H1 (cell line): ENCODE results near the gene KDM8. TPM values are rescaled to one million over a fixed set of nuclear protein-coding genes. Genes with fewer than 3 reads are reported as not detected.

Experiments
- CTCF ChIA-PET: fragments of 300-600 bp; sonication (Branson Sonifier 250); formaldehyde crosslinking; loops from one replicate; lab custom pipeline; 2021; ENCODE audit not compliant: partially characterized antibody; lab: Charles Lee
- POLR2A ChIA-PET: fragments of 300-600 bp; sonication (Branson Sonifier 250); formaldehyde crosslinking; loops from one replicate; lab custom pipeline; 2021; ENCODE audit warnings: inconsistent platforms; ENCODE audit not compliant: partially characterized antibody; lab: Charles Lee
- DNase-seq, 2 experiments: peaks; one replicate each; pipeline versions ENCODE4 v3.0.0 to v3.0.0-alpha.2; 2010 to 2022; ENCODE audit warnings: low spot score in 2 of 2, low read depth in 1 of 2, mixed read lengths in 1 of 2
- FAIRE-seq: peaks from 2 replicates; lab custom pipeline; 2011; peaks lifted over from hg19 to GRCh38; lab: Jason Lieb, UNC
- H2AFZ ChIP-seq: 2 replicates; pipeline ENCODE4 v1.8.1; 2012; ENCODE audit warnings: low read length, inconsistent platforms
- H2AK5ac ChIP-seq: 2 replicates; pipeline ENCODE4 v1.6.1; 2013; ENCODE audit warnings: low read depth, low read length
- H2BK120ac ChIP-seq: replicated peaks from 2 replicates; pipeline ENCODE3; 2013; ENCODE audit warnings: low read depth, low read length, inconsistent platforms
- H2BK12ac ChIP-seq: 2 replicates; pipeline ENCODE4 v1.6.1; 2013; ENCODE audit warnings: low read depth, low read length
- H2BK15ac ChIP-seq: 2 replicates; pipeline ENCODE4 v1.6.1; 2013; ENCODE audit warnings: low read length
- H2BK20ac ChIP-seq: 2 replicates; pipeline ENCODE4 v1.6.1; 2013; ENCODE audit warnings: low read length
- H2BK5ac ChIP-seq: 2 replicates; pipeline ENCODE4 v1.6.1; 2013; ENCODE audit warnings: low read depth, low read length
- H3K14ac ChIP-seq: 2 replicates; pipeline ENCODE4 v1.6.1; 2013; ENCODE audit warnings: inconsistent platforms; ENCODE audit not compliant: insufficient read length
- H3K18ac ChIP-seq: 2 replicates; pipeline ENCODE4 v1.6.1; 2013; ENCODE audit warnings: low read length; ENCODE audit errors: extremely low read depth
- H3K23ac ChIP-seq: 2 replicates; pipeline ENCODE4 v1.6.1; 2013; ENCODE audit warnings: inconsistent platforms; ENCODE audit not compliant: insufficient read length
- H3K23me2 ChIP-seq: 2 replicates; pipeline ENCODE4 v1.6.1; 2013; ENCODE audit warnings: low read depth, low read length
- H3K27ac ChIP-seq: 2 replicates; pipeline ENCODE4 v1.6.1; 2011; ENCODE audit warnings: low read depth, low read length, inconsistent platforms
- H3K27me3 ChIP-seq, 4 experiments: replicated peaks in 1 of 4; 1 replicate in 1 of 4; 2 replicates in 3 of 4; pipeline versions ENCODE4 v1.6.1 to v1.8.1; 2011 to 2013; ENCODE audit warnings: low read length in 3 of 4, mild to moderate bottlenecking in 3 of 4, inconsistent platforms in 2 of 4, mixed read lengths in 2 of 4, moderate library complexity in 1 of 4; ENCODE audit not compliant: control insufficient read depth in 3 of 4, insufficient read depth in 3 of 4; ENCODE audit errors: extremely low read depth in 1 of 4
- H3K36me3 ChIP-seq, 4 experiments: 2 replicates each; pipeline versions ENCODE4 v1.6.1 to v1.8.1; 2011 to 2013; ENCODE audit warnings: mild to moderate bottlenecking in 4 of 4, low read length in 3 of 4, moderate library complexity in 2 of 4, control low read depth in 1 of 4, inconsistent platforms in 1 of 4; ENCODE audit not compliant: insufficient read depth in 4 of 4, control insufficient read depth in 2 of 4
- H3K4ac ChIP-seq: replicated peaks from 2 replicates; pipeline ENCODE3; 2013; ENCODE audit warnings: low read length, low read depth, mixed read lengths, inconsistent platforms; ENCODE audit not compliant: insufficient read length
- H3K4me1 ChIP-seq, 4 experiments: replicated peaks in 1 of 4; 1 replicate in 1 of 4; 2 replicates in 3 of 4; pipeline versions ENCODE4 v1.6.1 to v1.8.1; 2011 to 2013; ENCODE audit warnings: low read length in 3 of 4, inconsistent platforms in 2 of 4, mixed read lengths in 1 of 4; ENCODE audit not compliant: insufficient read depth in 4 of 4, control insufficient read depth in 3 of 4
- H3K4me2 ChIP-seq, 2 experiments: 2 replicates each; pipeline versions ENCODE4 v1.6.1 to v1.8.1; 2011 to 2013; ENCODE audit warnings: low read depth in 2 of 2, low read length in 2 of 2, control low read depth in 1 of 2, inconsistent platforms in 1 of 2, mild to moderate bottlenecking in 1 of 2; ENCODE audit not compliant: insufficient read depth in 1 of 2
- H3K4me3 ChIP-seq, 4 experiments: fragments of 200-600, 300-600 bp in 1 of 4; sonication (generic), shearing (Covaris generic), sonication (Bioruptor Twin) in 1 of 4; 2 replicates each; pipeline versions ENCODE4 v1.5.1 to v1.8.1; 2011 to 2016; ENCODE audit warnings: low read length in 4 of 4, low read depth in 3 of 4, control low read depth in 2 of 4, inconsistent platforms in 2 of 4, mild to moderate bottlenecking in 2 of 4, mixed read lengths in 1 of 4, moderate library complexity in 1 of 4; ENCODE audit not compliant: insufficient read depth in 2 of 4; ENCODE audit errors: extremely low read depth in 1 of 4
- H3K56ac ChIP-seq: replicated peaks from 2 replicates; pipeline ENCODE3; 2013; ENCODE audit warnings: low read depth, mild to moderate bottlenecking, mixed read lengths, low read length, inconsistent platforms; ENCODE audit not compliant: insufficient read length
- H3K79me1 ChIP-seq: 2 replicates; pipeline ENCODE4 v1.6.1; 2013; ENCODE audit warnings: low read depth, low read length, control low read depth
- H3K79me2 ChIP-seq, 2 experiments: 2 replicates each; pipeline versions ENCODE4 v1.6.1 to v1.8.1; 2012 to 2013; ENCODE audit warnings: low read length in 2 of 2, mild to moderate bottlenecking in 2 of 2, inconsistent platforms in 1 of 2; ENCODE audit not compliant: insufficient read depth in 2 of 2, control insufficient read depth in 1 of 2
- H3K9ac ChIP-seq, 4 experiments: replicated peaks in 1 of 4; 1 replicate in 1 of 4; 2 replicates in 3 of 4; pipeline versions ENCODE4 v1.6.1 to v1.8.1; 2011 to 2013; ENCODE audit warnings: low read depth in 3 of 4, low read length in 3 of 4, control low read depth in 2 of 4, mild to moderate bottlenecking in 2 of 4, moderate library complexity in 2 of 4, inconsistent platforms in 1 of 4; ENCODE audit errors: extremely low read depth in 1 of 4
- H3K9me3 ChIP-seq, 2 experiments: 2 replicates each; pipeline versions ENCODE4 v1.6.1 to v1.8.1; 2012 to 2013; ENCODE audit warnings: mild to moderate bottlenecking in 2 of 2, moderate library complexity in 2 of 2, control low read depth in 1 of 2, inconsistent platforms in 1 of 2, low read depth in 1 of 2, low read length in 1 of 2, mixed read lengths in 1 of 2; ENCODE audit not compliant: insufficient read depth in 2 of 2
- H4K20me1 ChIP-seq, 2 experiments: replicated peaks in 1 of 2; 2 replicates each; pipeline versions ENCODE3 to v1.8.1; 2011 to 2013; ENCODE audit warnings: inconsistent platforms in 2 of 2, low read length in 2 of 2, mild to moderate bottlenecking in 1 of 2; ENCODE audit not compliant: insufficient read depth in 2 of 2, control insufficient read depth in 1 of 2
- H4K5ac ChIP-seq: 2 replicates; pipeline ENCODE4 v1.6.1; 2013; ENCODE audit warnings: low read length, low read depth, mixed read lengths, inconsistent platforms; ENCODE audit not compliant: insufficient read length
- H4K8ac ChIP-seq: 2 replicates; pipeline ENCODE4 v1.8.0; 2013; ENCODE audit warnings: mild to moderate bottlenecking, moderate library complexity, low read length, inconsistent platforms; ENCODE audit not compliant: insufficient read depth; ENCODE audit errors: extremely low read depth
- H4K91ac ChIP-seq: replicated peaks from 2 replicates; pipeline ENCODE3; 2013; ENCODE audit warnings: low read length, mixed read lengths, inconsistent platforms; ENCODE audit not compliant: insufficient read length
- CBX8 ChIP-seq: fragments of 300-800, 300-1000 bp; sonication (generic); IDR thresholded peaks from 2 replicates; pipeline ENCODE4 v1.7.1; 2016; ENCODE audit warnings: low read depth, low read length, borderline replicate concordance
- HDAC6 ChIP-seq: IDR thresholded peaks from one replicate; pipeline ENCODE4 v1.7.1; 2012; ENCODE audit warnings: low read depth, mild to moderate bottlenecking, inconsistent platforms, low read length, moderate library complexity
- JUND ChIP-seq: IDR thresholded peaks from 2 replicates; pipeline ENCODE4 v1.6.1; 2011; ENCODE audit warnings: mild to moderate bottlenecking, improper control_type of control experiment, low read length
- KDM5A ChIP-seq: fragments of 200-600 bp; IDR thresholded peaks from 2 replicates; pipeline ENCODE4 v1.7.1; 2012; ENCODE audit warnings: mild to moderate bottlenecking, low read length, inconsistent platforms, mixed read lengths
- MAFK ChIP-seq: IDR thresholded peaks from 2 replicates; pipeline ENCODE4 v1.6.1; 2012; ENCODE audit warnings: low read depth, mild to moderate bottlenecking, improper control_type of control experiment, low read length
- PHF8 ChIP-seq: fragments of 200-600 bp; sonication (generic); conservative IDR thresholded peaks from 2 replicates; pipeline ENCODE4 v1.7.1; 2012; ENCODE audit warnings: low read depth, mild to moderate bottlenecking, inconsistent platforms, low read length, moderate library complexity
- TAF1 ChIP-seq: IDR thresholded peaks from 2 replicates; pipeline ENCODE4 v1.6.1; 2011; ENCODE audit warnings: mild to moderate bottlenecking, low read depth, low read length
- TEAD4 ChIP-seq: IDR thresholded peaks from 2 replicates; pipeline ENCODE4 v1.6.1; 2012; ENCODE audit warnings: low read depth, low read length, inconsistent platforms, mixed read lengths
- ZNF274 ChIP-seq: IDR thresholded peaks from 2 replicates; pipeline ENCODE4 v1.7.0; 2012; ENCODE audit warnings: low read length, borderline replicate concordance; ENCODE audit errors: extremely low read depth
- WGBS, 2 experiments: shearing (Covaris generic) in 1 of 2; methylation state at CpG; one replicate each; pipeline versions ENCODE4 v1.1.6 to v1.1.7; 2013 to 2015; ENCODE audit warnings: low lambda C conversion rate in 2 of 2, mixed read lengths in 2 of 2, inconsistent platforms in 1 of 2, low coverage in 1 of 2, missing lambda C conversion rate in 1 of 2; ENCODE audit not compliant: insufficient replicate concordance in 2 of 2, insufficient coverage in 1 of 2, insufficient read length in 1 of 2; ENCODE audit errors: extremely low coverage in 1 of 2, missing lambda C conversion rate in 1 of 2; 5-methylcytosine and 5-hydroxymethylcytosine counted together
- polyA plus RNA-seq, 7 experiments: library from polyadenylated mRNA; depleted of rRNA in 3 of 7; stranded (reverse) in 5 of 7; unstranded in 2 of 7; fragments of >200 nt in 5 of 7; fragments of 200-250 nt in 2 of 7; gene quantifications; 1 replicate in 5 of 7; 2 replicates in 1 of 7; 4 replicates in 1 of 7; pipeline versions ENCODE4 v1.2.1 to v1.2.3, GENCODE V29; 2011 to 2013; ENCODE audit warnings: missing spikeins in 2 of 7, mixed read lengths in 2 of 7
- total RNA-seq: library from RNA; stranded (reverse); fragmentation: NEBNext Ultra II Directional; extraction: Animal tissue kit (Norgen Biotek cat#: 25700); gene quantifications from 2 replicates; pipeline ENCODE4 v1.2.1, GENCODE V29; 2021

Gene KDM8
- total and polyA plus RNA-seq, 2 of the 8 experiments (the other 6 are each of a cell fraction or from before 2014, with no cell fraction given) = 10.3 to 12.8 TPM

GRCh38 chr16:27237219-27238015 lies 34.1 kb downstream of the KDM8 start:
- no peak overlapping the region for H3K27ac ChIP-seq
- DNase-seq = no peak
- H3K36me3 ChIP-seq = 0 out of 8 replicates have a peak, but pooled peaks cover 0 to 3% (median 0%) of the 10 kb centered on the region in 4 experiments
- H2BK5ac ChIP-seq = no peak overlapping the region
- H3K4ac ChIP-seq = peak overlapping the region; percentile 44
- no peaks in the 10 kb centered on the region for H3K79me2 ChIP-seq
- ChIA-PET CTCF (interaction anchor here (0.6 to 17.4 kb wide), 11 partner anchors 10 to 138 kb away, joined by 3 to 241 read pairs (median 4); no protein-coding TSS in a partner anchor), POLR2A (interaction anchor here (0.6 kb wide), 1 partner anchor 220 kb away, joined by 3 read pairs; no protein-coding TSS in a partner anchor)
- no peak for FAIRE-seq
- no peak overlapping the region for H3K56ac ChIP-seq
- H3K4me1 ChIP-seq = no peaks in the 10 kb centered on the region; a peak in 1 of 7 replicates
- H4K91ac ChIP-seq = no peak overlapping the region
- no peaks in the 10 kb centered on the region for H3K79me1 ChIP-seq
- no peak overlapping the region for H3K23ac ChIP-seq
- H3K4me2 ChIP-seq = no peak overlapping the region
- H3K9ac ChIP-seq = no peak overlapping the region
- H2AFZ ChIP-seq = no peak overlapping the region
- no peak overlapping the region for H2BK20ac ChIP-seq
- H2BK15ac ChIP-seq = no peak overlapping the region; the same call in 1 of the 2 replicates
- no peak overlapping the region for H3K4me3 ChIP-seq
- 0 out of 2 replicates have a peak overlapping the region, but pooled peaks have one; percentile 1 for H2AK5ac ChIP-seq
- no peak overlapping the region for H3K18ac ChIP-seq
- no peaks in the 10 kb centered on the region for H3K27me3 ChIP-seq
- H3K23me2 ChIP-seq = no peaks in the 10 kb centered on the region
- TF ChIP-seq TEAD4 (no peak), KDM5A (no peak), CBX8 (no peak), TAF1 (no peak), HDAC6 (no peak), MAFK (no peak), ZNF274 (no peak), PHF8 (no peak), JUND (no peak)
- 84% methylated on average over 22 of the region's 22 CpGs; no CpG with 5 or more reads in 1 of the 2 experiments for WGBS, 2 experiments
- H3K14ac ChIP-seq = no peak overlapping the region
- H2BK120ac ChIP-seq = no peak overlapping the region
- H4K20me1 ChIP-seq = peaks cover 0 to 1% of the 10 kb centered on the region in 2 experiments
- H4K5ac ChIP-seq = no peak overlapping the region
- no peak overlapping the region; the same call in 1 of the 2 replicates for H4K8ac ChIP-seq
- H2BK12ac ChIP-seq = 0 out of 2 replicates have a peak overlapping the region, but pooled peaks have one; percentile 75
- H3K9me3 ChIP-seq = no peaks in the 10 kb centered on the region
